Fibroblast of peridontal ligament (primary cell): Measurements from ENCODE around the gene NDUFA12.

Experiments used
- DNase-seq: peaks from one replicate; pipeline ENCODE4 v3.0.0-alpha.2; 2010; ENCODE audit errors: extremely low read depth

Gene NDUFA12

DNA sequence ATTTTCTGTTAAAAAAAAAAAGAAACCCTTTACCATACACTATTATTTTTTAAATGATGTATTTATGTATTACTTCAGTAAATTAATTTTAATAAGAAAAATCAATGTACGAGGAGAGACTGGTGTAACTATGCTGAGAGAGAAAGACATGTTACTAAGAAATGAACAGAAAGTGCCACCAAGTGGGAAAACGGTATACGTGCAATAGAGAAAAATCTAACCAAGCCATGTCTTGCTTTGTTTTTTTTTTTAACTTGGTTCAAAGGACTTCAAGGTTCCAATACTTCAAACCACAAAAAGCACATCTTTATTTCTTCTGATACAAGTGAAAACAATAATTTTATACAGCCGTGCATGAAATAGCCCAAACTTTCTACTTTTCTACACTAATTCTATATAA is 22.9 kb downstream of the NDUFA12 start:
- DNase-seq = peak; percentile 74

DNA sequence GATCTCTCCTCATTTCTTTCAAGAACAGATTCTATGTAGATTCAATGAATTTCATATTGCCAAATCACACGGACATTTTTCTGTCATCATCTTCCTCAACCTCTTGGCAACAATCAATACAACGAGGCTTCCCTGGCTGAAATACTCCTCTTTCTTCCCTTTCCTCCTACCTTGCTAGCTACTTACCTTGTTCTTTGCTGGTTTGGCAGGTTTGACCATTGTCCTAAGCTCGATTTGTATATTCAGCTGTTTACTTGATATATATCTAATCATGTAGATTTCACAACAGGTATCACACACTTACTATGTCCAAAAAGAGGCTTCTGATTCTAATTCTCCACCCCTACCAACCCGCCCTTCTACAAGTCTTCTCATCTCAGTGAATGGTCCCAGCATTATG is 23.6 kb downstream of the NDUFA12 start:
- no peak for DNase-seq

DNA sequence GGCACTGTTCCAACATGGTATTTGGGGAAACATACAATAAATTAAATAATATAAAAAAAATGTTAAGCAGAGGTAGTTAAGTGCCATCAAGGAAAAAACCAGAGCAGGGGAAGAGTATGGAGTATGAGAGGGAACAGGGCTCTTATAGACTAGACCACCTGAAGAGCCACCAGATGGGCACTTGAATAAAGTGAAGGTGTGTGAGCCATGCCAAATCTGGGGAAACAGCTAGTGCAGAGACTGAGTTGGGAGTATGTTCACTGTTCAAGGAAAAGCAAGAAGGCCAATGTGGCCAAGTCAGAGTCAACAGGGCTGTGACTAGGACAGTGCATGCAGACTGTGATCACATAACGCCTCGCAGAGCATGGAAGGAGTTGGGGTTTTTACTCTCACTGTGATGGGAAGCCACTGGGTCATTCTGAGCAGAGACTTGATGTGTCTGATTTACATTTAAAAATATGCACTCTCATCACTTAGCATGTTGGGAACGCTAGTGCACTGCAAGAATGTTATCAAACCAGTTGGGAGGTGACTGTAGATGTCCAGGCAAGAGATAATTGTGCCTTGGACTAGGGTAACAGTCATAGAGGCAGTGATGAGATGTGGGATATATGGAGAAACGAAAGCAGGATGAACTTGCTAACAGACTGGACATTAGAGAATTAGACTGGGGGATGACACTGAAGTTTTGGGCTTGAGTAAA is 25.6 kb downstream of the NDUFA12 start:
- no peak for DNase-seq

DNA sequence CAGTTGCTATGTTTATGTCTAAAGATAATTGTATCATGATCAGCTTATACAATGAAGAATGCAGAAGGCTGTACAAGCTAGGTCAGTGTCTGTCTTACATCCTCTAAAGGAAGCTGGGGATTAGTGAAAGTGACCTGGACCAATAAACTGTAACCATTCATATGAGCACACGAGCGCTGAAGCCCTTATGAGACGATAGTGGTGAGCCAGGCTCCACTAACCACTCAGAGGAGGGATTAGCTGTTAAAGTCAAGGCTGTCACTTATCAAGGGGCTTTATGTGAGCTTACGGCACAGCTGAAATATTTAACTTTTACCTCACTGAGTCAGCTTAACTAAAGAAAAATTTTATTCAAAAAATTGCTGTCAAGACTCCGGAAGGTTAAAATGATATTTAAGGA is 30.3 kb downstream of the NDUFA12 start:
- DNase-seq = no peak

DNA sequence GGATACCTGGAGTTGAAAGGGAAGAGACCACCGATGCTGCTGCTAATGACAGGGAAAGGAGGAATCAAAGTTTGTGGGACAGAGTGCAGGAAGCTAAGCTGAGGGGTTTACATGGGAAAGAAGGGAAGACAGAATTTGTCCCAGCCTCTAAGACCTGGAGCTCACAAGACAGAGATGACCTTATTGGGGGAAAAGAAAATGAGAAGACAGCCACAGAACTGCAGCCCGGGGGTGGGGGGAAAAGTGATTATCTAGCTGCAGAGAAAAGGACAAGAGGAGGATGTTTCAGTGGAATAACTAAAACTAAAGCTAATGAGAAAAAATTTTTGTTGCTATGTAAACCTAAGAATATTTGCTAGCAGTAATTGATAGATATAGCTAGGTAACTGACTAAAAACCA is 30.7 kb downstream of the NDUFA12 start:
- no peak for DNase-seq

DNA sequence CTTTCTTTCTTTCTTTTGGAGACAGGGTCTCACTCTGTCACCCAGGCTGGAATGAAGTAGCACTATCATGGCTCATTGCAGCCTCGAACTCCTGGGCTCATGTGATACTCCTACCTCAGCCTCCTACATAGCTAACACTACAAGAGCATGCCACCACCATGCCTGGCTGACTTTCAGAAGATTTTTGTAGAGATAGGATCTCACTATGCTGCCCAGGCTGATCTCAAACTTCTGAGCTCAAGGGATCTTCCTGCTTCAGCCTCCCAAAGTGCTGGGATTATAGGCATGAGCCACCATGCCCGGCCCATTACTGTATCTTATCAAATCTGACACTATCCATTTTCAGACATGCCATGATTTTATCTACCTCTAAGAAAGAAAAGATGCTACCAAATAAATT is 31.6 kb downstream of the NDUFA12 start:
- no peak for DNase-seq

DNA sequence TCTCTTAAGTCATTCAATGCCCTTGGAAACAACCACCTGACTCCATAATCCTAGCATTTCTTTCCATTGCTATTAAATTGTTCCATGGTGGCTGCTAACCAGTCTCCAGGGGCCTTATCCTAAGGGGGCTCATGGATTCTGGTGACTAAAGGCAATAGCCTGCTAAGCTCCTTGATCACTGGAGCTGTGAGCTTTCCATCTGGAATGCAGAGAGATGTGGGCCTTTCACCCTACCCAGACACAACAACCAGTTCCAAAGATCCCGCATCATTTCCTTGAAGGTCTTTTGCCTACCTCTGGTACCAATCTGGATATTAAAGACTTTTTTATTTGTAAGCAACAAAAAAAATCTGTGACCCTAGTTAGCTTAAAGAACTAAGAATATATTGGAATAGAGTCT is 32.9 kb downstream of the NDUFA12 start:
- no peak for DNase-seq

DNA sequence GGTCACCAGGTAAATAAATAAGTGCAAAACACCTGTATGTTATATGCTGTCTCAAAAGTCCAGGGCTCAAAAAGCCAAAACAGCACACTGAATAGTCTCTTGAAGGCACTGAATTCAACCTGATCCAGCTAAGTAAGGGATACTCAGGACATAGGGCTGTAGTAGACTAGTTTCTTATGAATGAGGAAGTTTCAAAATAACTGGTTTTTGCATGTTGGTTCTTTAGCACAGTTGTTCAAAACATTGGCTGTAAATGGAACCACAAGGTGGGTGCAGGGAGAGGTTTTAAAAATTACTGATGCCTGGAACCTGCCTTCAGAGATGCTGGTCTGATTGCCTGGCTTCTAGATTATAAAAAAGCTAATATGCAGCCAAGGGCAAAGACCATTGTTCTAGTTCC is 34.1 kb downstream of the NDUFA12 start:
- no peak for DNase-seq

DNA sequence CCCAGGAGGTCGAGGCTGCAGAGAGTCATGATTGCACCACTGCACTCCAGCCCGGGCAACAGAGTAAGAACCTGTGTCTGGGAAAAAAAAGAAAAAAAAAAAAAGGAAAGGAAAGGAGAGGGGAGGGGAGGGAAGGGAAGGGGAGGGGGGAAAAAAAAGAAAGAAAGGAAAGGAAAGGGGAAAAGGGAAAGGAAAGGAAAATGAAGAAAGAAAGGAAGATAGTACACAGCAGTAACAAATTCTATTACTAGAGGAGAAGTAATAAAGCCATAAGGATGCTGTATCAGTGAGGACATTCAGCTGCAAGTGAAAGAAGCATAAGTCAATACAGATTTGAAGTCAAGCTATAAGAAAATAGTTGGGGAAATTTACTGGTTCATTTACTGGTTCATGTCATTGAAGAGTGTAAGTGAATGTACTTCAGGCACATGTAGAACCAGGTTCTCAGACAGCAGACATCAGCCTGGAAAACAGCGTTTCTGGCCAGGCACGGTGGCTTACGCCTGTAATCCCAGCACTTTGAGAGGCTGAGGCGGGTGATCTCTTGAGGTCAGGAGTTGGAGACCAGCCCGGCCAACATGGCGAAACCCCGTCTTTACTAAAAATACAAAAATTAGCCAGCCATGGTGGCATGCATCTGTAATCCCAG is 37.4 kb downstream of the NDUFA12 start:
- DNase-seq = no peak

DNA sequence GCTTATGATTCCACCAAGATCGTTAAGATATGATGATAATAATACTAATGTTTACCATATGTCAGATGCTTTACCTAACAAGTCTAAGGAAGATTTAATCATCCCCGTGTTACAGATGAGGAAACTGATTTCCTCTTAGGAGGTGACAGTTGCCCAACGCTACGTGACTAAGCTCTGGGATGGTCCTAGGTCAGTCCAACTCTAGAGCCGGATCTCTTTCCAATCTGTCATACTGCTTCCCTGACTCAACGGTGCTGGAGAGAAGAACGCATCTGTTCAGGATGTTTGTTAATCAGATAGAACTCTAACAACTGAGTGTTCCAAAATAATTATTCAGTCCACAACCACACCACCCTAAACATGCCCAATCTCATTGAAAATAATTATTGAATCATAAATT is 39.8 kb downstream of the NDUFA12 start:
- no peak for DNase-seq

DNA sequence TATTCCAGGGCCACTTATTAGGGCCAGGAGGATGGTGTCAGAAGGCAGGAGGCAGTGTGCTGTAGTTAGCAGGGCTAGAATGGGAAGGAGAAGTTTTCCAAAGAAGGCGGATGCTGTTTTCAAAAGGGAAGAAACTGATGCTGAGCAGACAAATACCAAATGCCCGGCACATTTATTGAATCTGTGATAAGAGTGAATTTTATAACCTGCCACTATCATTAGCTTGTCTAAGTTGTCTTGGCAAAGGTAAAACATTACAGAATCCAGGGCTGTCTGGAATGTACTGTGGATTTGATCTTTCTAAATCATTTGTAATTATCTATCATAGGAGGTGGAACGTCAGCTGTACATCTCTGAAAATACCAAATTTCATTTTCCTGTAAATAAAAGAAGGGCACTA is 40.8 kb downstream of the NDUFA12 start:
- DNase-seq = no peak

DNA sequence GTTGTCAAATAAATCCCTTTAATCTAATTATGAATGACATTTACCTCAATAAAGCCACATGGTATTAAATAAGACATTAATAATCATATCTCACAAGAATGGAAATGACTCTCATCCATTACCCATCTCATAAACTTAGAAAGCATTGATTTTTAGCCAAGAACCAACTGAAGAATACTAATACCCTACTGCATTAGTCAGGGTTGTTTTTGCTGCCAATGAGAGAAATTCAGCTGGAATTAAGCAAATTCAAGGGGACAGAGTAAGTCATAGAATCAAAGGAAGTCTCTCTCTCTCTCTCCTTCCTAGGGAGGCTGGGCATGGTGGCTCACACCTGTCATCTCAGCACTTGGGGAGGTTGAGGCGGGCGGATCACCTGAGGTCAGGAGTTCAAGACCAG is 41.6 kb downstream of the NDUFA12 start:
- DNase-seq = no peak

DNA sequence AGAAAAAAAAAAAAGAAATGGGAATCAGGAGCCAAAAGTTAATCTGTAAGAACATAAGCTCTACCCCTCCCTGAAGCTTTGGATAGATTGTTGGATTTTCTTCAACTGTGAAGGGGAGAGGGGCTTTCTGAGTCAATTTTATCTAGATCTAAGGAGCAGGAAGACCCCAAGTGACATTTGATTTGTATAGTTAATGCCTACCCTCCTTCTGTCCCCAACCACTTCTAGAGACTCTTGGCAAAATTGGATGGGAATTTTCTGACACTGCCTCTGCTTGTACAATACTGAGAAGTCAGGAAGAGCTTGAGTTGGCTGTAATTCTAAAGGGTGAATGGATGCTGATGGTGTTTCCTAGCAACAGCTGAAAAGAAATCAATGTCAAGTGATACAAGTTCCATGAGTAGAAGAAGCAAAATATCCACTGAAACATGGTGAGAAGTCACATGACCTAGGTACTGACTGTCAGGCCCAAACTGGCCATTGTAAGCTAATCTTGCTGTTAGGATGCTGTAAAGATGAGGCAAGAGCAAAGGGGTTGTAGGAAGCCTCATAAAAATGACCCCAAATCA is 42.2 kb downstream of the NDUFA12 start:
- DNase-seq = no peak

DNA sequence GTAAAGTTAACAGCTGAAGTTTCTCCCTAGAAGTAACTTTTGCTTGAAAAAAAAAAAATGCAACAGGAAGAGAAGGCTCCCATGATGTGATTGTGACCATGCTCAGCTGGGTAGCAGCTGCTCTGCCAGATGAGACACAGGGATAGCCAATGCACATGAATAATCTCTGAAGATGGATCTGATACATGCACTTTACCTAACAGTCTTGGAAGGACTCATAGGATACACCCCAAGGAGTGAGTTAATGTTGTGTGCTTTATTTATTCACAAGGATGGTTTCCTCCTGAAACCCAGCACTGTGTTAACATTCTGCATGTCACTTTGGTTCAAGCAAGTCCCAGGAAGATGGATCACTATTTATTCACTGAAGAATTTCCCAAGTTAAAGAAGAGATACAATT is 46.5 kb downstream of the NDUFA12 start:
- no peak for DNase-seq

DNA sequence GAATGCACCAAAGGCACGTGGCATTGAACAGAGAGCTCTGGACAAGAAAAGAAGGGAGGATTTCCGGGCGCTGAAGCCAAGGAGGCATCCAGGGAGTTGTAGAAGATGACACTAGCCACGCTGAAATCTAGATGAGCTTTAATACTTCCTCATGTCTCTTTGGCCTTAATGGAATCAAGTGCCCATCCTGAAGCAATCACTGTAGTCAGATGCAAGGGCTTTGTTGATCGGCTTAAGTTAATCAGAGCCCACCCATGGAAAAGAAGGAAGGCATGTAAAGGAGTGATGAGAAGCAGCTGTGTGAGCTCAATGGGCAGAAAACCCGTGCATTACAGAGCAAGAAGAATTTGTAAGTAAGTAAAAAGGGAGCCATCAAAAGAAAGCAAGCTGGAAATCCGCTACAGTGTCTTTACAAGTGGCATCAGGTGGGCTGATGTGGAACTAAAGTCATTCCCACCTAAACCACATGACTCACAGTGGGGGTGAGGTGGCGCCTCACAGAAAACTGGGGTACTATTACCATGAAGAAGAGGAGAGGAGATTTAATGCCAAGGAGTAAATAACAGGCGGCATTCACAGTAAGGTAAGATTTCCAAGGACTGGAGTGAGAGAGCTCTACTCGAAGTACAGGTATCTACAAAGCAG is 48.4 kb downstream of the NDUFA12 start:
- no peak for DNase-seq

DNA sequence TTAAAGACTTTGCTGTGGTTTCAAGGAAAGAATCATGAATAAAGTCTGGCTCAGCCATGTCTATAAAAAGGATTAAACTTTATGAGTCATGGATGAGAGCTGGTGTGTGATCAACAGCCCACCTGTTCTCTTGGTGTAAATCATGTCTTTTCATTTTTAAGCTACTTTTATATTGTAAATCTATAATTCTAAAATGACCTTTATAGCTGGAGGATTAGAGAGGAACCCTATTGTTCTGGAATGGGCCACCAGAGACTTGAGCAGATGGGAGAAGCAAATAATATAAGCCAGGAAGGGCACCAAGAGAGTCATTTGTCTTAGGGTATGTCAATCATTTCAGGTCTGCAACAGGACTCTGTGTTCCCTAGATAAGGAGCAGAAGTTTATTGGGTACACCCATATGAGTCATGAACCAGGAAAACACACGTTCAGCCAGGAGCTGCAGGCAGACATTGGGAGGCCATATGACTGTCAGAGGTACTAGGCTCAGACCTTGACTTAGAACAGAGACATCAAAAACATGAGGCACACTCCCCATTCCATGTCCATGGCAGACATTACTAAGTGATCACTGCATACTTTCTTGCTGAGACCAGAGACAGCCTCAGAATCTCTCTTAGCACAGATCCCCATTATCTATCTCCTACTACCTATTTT is 49.3 kb downstream of the NDUFA12 start:
- DNase-seq = peak; percentile 5

DNA sequence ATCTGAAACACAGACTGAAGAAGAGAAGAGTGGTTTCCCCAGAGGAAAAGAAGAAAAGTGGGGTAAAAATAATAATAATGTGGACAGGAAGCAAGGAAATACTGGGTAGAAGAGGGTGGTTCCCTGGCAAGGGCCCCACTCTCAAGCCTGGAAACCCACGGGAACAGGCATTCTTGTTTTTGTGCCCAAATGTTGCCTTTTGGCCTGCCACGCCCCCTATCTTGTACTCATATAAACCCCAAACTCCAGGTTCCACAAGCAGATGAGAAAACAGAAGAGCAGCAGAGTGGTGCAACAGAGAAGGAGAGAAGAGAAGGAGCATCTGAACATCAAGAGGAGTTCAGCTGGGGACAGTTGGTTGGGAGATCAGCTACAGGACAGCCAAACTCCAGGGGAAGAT is 51.2 kb downstream of the NDUFA12 start:
- DNase-seq = peak; percentile 10

DNA sequence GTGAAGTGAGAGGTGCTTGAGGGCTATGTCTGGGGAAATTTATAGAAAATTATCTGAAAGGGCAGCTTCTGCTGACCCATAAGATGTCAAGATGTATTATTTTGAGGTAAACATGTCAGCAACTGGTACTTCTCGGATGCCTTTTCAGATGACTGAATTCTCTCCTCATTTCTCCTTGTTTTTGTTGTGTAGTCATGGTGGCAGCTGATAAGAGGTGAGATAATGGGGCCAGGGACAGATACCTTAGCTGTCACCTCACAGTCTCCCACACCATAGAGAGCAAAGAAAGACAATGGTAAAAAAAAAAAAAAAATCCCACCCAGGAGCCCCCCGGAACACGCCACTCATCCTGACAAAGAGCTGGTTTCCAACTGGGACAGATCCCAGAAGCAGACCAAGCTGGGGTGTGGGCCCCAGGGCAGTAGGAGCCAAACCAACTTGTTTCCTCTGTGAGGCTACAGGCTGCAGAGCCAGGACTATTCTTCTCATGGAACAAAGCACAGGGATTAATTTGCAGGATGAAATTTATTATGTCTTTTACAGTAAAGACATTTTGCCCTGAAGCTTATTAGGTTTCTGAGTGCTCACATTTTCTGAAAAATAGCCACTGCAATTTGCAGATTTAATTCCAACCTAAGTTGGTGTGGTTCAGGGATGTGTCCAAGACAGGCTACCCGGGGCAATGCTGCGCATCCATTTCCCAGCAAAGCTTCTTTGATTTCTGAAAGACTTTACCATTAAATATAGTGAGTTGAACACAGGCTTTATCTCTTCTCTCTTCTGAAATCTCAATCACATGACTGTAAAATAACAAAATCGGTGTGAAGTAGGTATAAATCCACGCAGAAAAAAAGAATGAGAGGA is 52.2 kb downstream of the NDUFA12 start:
- no peak for DNase-seq

DNA sequence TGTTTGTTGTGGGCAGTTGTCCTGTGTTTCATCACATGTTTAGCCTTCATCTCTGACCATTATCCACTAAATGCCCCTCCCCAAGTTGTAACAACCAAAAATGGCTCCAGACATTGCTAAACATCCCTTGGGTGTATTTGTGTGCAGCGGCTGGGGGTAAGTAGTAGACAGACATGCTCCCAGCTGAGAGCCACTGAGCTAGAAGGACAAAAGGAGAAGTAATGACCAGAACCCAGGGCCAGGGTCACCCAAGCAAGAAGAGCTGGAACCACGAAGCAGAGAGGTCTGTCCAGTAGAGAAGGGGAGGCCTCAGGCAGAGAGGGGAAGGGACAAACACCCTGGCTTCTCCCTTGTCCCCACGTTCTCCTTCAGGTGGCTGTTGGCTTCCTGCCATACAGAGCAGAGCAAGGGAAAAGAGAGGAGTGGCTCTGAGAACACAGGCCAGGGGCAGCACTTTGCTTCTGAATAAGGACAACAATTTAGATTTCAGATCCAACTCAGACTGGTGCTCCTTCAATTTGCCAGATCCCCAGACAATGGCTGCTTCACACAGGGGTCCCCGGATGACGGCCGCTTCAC is 55.2 kb downstream of the NDUFA12 start:
- no peak for DNase-seq

DNA sequence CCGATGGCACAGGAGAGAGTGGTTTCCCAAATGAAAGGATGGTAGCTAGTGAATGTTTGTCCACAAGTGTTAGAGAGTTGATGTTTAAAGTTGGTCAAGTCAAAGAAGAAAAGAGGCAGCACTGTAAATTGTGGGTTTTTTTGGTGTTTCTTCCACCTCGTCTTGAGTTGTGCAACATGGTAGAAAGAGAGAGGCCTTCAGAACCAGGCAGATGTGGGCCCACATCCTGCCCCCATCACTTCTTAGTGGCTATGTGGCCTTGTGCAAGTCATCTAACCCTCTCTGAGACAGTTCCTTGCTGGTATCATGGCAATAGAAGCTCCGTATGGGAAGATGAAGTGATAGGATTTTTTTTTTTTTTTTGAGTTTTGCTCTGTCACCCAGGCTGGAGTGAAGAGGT is 60.8 kb downstream of the NDUFA12 start:
- DNase-seq = no peak

DNA sequence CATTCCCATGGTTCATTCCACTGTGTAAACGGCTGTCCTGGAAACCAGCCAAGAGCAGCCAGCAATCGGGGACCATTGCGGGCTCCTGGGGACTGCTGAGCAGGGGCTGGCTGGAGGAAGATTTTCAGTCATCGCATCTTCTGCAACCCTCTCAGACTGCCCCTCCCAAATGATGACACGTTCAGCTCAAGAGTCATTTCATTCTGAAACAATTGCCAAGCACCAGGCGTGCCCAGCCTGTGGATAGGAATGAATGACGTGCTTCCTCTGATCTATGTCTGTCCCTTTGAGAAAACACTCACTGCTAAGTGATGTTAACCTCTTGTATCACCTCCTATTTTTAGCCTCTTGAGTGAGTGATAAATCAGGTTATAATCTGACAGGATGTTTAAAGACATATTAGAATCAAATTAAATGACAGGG is 62.0 kb downstream of the NDUFA12 start:
- peak; percentile 95 for DNase-seq
